Heart left ventricle (tissue), 13 donors: ENCODE results near the gene CTNS.

Source experiments
- POLR2A ChIP-seq, 2 donors: fragments of 450-650 bp; IDR thresholded peaks; one replicate each; pipeline ENCODE4 v1.6.1; 2017; ENCODE audit warnings: antibody characterized with exemption in 2 of 2, mild to moderate bottlenecking in 2 of 2, moderate library complexity in 2 of 2
- TF ChIP-seq, protein P1 (sequence below), 12 donors: fragments of 200-600 bp; sonication (generic) in 4 of 12; IDR thresholded peaks; one replicate each; pipeline versions ENCODE4 v1.5.0 to v1.8.0; 2018 to 2022; ENCODE audit warnings: antibody characterized with exemption in 12 of 12, mild to moderate bottlenecking in 5 of 12
- donor health status: ischemic (EF 13 %, LVEDD 7.1; RV severe dilation, severe dysfunction).
- donor health status: DM: no; HTN: yes; CAD: no.
- donor health status: DM: no; HTN: no; CAD: no.
- donor health status: ischemic (EF 25% LVEDD 6.9; RV normal size, moderate dysfunction).
- donor health status: ischemic (EF 25% LVEDD 5.7; RV mildly dilated, moderate dysfunction).
- donor health status: ischemic (EF 35%, LVEDD 5.7; RV mildly dilated, moderate dysfunction).
- donor health status: nonischemic (EF 11% LVEDD 7.7; RV severe dilation, severe dysfunction).
- donor health status: DM: yes; HTN: yes; CAD: no.
- donor health status: PGD.
- donor health status: ischemic (EF 29% LVEDD 5.4; RV normal size, mild dysfunction).
- donor health status: nonischemic (EF 23%, LVEDD 6.1; RV moderate dilation, normal function).

DNA sequence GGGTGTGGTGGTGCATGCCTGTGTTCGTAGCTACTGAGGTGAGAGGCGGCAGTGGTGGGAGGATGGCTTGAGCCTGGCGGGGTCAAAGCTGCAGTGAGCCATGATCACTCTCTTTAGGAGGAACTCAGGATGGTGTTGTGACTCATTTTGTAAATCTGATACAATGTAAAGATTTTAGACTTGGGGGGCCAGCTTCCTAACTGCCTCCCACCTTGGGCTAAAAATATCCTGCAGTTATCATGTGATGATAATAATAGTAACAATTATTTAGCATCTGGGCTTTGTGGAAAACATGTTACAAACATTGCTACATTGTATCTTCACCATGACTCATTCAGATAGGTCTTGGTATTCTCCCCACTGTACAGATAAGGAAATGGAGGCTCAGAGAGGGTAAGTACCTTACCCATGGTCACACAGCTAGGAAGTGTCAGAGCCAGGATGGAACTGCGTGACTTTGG is 7.4 kb downstream of the CTNS start:
- TF ChIP-seq, protein P1, sequence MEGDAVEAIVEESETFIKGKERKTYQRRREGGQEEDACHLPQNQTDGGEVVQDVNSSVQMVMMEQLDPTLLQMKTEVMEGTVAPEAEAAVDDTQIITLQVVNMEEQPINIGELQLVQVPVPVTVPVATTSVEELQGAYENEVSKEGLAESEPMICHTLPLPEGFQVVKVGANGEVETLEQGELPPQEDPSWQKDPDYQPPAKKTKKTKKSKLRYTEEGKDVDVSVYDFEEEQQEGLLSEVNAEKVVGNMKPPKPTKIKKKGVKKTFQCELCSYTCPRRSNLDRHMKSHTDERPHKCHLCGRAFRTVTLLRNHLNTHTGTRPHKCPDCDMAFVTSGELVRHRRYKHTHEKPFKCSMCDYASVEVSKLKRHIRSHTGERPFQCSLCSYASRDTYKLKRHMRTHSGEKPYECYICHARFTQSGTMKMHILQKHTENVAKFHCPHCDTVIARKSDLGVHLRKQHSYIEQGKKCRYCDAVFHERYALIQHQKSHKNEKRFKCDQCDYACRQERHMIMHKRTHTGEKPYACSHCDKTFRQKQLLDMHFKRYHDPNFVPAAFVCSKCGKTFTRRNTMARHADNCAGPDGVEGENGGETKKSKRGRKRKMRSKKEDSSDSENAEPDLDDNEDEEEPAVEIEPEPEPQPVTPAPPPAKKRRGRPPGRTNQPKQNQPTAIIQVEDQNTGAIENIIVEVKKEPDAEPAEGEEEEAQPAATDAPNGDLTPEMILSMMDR (IDR thresholded peaks at IDR 0.05) = no peak
- no peak for TF ChIP-seq POLR2A (IDR thresholded peaks at IDR 0.05)
